DOHH2 (cell line): ENCODE measurements around the gene HSPA2.

Experiments
- H3F3A ChIP-seq: fragments of 200-600 bp; sonication (generic), shearing (Covaris generic); 2 replicates; pipeline ENCODE4 v1.6.0; 2016; ENCODE audit warnings: antibody characterized with exemption, mild to moderate bottlenecking; ENCODE audit not compliant: control insufficient read depth, insufficient read depth
- H3K27ac ChIP-seq: fragments of 200-600 bp; sonication (generic); 2 replicates; pipeline ENCODE4 v1.5.1; 2014; ENCODE audit warnings: low read depth, mild to moderate bottlenecking, low read length, moderate library complexity
- H3K27me3 ChIP-seq: fragments of 200-600 bp; sonication (generic); 2 replicates; pipeline ENCODE4 v1.6.1; 2014; ENCODE audit warnings: mild to moderate bottlenecking, low read length, mixed read lengths; ENCODE audit not compliant: control insufficient read depth
- H3K36me3 ChIP-seq: fragments of 200-600 bp; sonication (generic); 2 replicates; pipeline ENCODE4 v1.6.1; 2014; ENCODE audit warnings: mild to moderate bottlenecking, low read length, moderate library complexity, mixed read lengths; ENCODE audit not compliant: control insufficient read depth
- H3K4me1 ChIP-seq: fragments of 200-600 bp; sonication (generic); 2 replicates; pipeline ENCODE4 v1.6.1; 2014; ENCODE audit warnings: mild to moderate bottlenecking, low read length, mixed read lengths; ENCODE audit not compliant: control insufficient read depth
- H3K4me2 ChIP-seq: fragments of 200-600 bp; sonication (generic); 2 replicates; pipeline ENCODE4 v1.6.0; 2014; ENCODE audit warnings: mild to moderate bottlenecking, low read length, moderate library complexity
- H3K4me3 ChIP-seq: fragments of 200-600 bp; sonication (generic); 2 replicates; pipeline ENCODE4 v1.5.1; 2014; ENCODE audit warnings: mild to moderate bottlenecking, low read length, mixed read lengths
- H3K79me2 ChIP-seq: fragments of 200-600 bp; sonication (generic); 2 replicates; pipeline ENCODE4 v1.6.1; 2014; ENCODE audit warnings: mild to moderate bottlenecking, low read length, mixed read lengths; ENCODE audit not compliant: control insufficient read depth
- H3K9me2 ChIP-seq: fragments of 200-600 bp; sonication (generic); replicated peaks from 2 replicates; pipeline ENCODE4 v1.6.1; 2014; ENCODE audit warnings: mild to moderate bottlenecking, low read length, mixed read lengths; ENCODE audit not compliant: control insufficient read depth
- H3K9me3 ChIP-seq: fragments of 200-600 bp; sonication (generic); 2 replicates; pipeline ENCODE4 v1.6.1; 2014; ENCODE audit warnings: antibody characterized with exemption, low read length, mixed read lengths; ENCODE audit not compliant: control insufficient read depth, insufficient read depth
- H4K20me1 ChIP-seq: fragments of 200-600 bp; sonication (generic); 2 replicates; pipeline ENCODE4 v1.6.0; 2014; ENCODE audit warnings: low read depth, mild to moderate bottlenecking, antibody characterized with exemption, low read length, moderate library complexity; ENCODE audit not compliant: control insufficient read depth, insufficient read depth
- CTCF ChIP-seq: fragments of 200-600 bp; sonication (generic); IDR thresholded peaks from one replicate; pipeline ENCODE4 v1.5.1; 2014; ENCODE audit warnings: antibody characterized with exemption, mild to moderate bottlenecking, low read depth, low read length; ENCODE audit not compliant: poor library complexity, severe bottlenecking
- EZH2phosphoT487 ChIP-seq: fragments of 200-600 bp; sonication (generic); IDR thresholded peaks from 2 replicates; pipeline ENCODE4 v1.6.1; 2017; ENCODE audit warnings: borderline replicate concordance, mild to moderate bottlenecking, antibody characterized with exemption, low read length, moderate library complexity, mixed read lengths

The HSPA2 gene

GRCh38 chr14:64501411-64502171 is 39.0 kb upstream of the HSPA2 start:
- Histone ChIP-seq H3K36me3 (peaks cover 82% of the 10 kb centered on the region), H3K79me2 (peaks cover 86% of the 10 kb centered on the region), H3K4me2 (peak overlapping the region; percentile 90), H3K4me1 (peaks cover 41% of the 10 kb centered on the region), H3K27ac (peak overlapping the region; percentile 95), H3K9me2 (no peaks in the 10 kb centered on the region), H3K9me3 (no peaks in the 10 kb centered on the region), H3K27me3 (no peaks in the 10 kb centered on the region; the same call in 1 of the 2 replicates), H4K20me1 (peaks cover 6% of the 10 kb centered on the region), H3F3A (peaks cover 11% of the 10 kb centered on the region), H3K4me3 (peak overlapping the region; percentile 87)
- TF ChIP-seq CTCF (no peak), EZH2phosphoT487 (no peak)

- Histone ChIP-seq H3K27me3 (no peaks in the 10 kb centered on the region; the same call in 1 of the 2 replicates), H3K27ac (peak overlapping the region; percentile 95), H3K36me3 (peaks cover 80% of the 10 kb centered on the region), H3K9me3 (no peaks in the 10 kb centered on the region), H4K20me1 (peaks cover 10% of the 10 kb centered on the region; the same call in 1 of the 2 replicates), H3K4me1 (peaks cover 47% of the 10 kb centered on the region), H3K79me2 (peaks cover 86% of the 10 kb centered on the region), H3K4me2 (peak overlapping the region; percentile 90), H3F3A (peaks cover 9% of the 10 kb centered on the region), H3K4me3 (peak overlapping the region; percentile 87), H3K9me2 (no peaks in the 10 kb centered on the region)
- TF ChIP-seq CTCF (no peak), EZH2phosphoT487 (no peak)
Observed at GRCh38 chr14:64502456-64502855, 38.1 kb upstream of the HSPA2 start.

- no peak for TF ChIP-seq EZH2phosphoT487
- no peak for TF ChIP-seq CTCF
- peaks cover 9% of the 10 kb centered on the region for H3F3A ChIP-seq
Observed at GRCh38 chr14:64502887-64503433, 37.6 kb upstream of the HSPA2 start.

More at GRCh38 chr14:64502887-64503433, 37.6 kb upstream of the HSPA2 start:
- Histone ChIP-seq H3K79me2 (peaks cover 86% of the 10 kb centered on the region), H3K4me1 (peaks cover 48% of the 10 kb centered on the region), H4K20me1 (peaks cover 11% of the 10 kb centered on the region; the same call in 1 of the 2 replicates), H3K36me3 (peaks cover 80% of the 10 kb centered on the region), H3K27ac (peak overlapping the region; percentile 95), H3K27me3 (no peaks in the 10 kb centered on the region; the same call in 1 of the 2 replicates), H3K4me2 (peak overlapping the region; percentile 90), H3K9me2 (no peaks in the 10 kb centered on the region), H3K9me3 (no peaks in the 10 kb centered on the region), H3K4me3 (peak overlapping the region; percentile 87)
